ENCODE measurements around the gene ZC2HC1B.
"Not testable (repeated sequence)": the region's sequence is repeated elsewhere in the genome, so short reads cannot be mapped to it uniquely, and the experiment has no call there.

The ZC2HC1B gene

GRCh38 chr6:143864234-143864633 lies at the start of gene ZC2HC1B:
TSS of gene ZC2HC1B (plus strand) at chr6:143864474. CDS start at chr6:143864540, 66 bp downstream.
- no peak for DNase-seq

GRCh38 chr6:143817621-143818020 lies 46.7 kb upstream of the ZC2HC1B start:
- no peak for DNase-seq

GRCh38 chr6:143821359-143821758 lies 42.9 kb upstream of the ZC2HC1B start:
- DNase-seq: no peak

- DNase-seq: no peak
Measured at GRCh38 chr6:143822584-143823024, 41.7 kb upstream of the ZC2HC1B start.

- no peak for DNase-seq
Measured at GRCh38 chr6:143823548-143823947, 40.7 kb upstream of the ZC2HC1B start.

GRCh38 chr6:143828572-143828971 lies 35.7 kb upstream of the ZC2HC1B start:
- DNase-seq: no peak

- DNase-seq: no peak
Measured at GRCh38 chr6:143836150-143836549, 28.1 kb upstream of the ZC2HC1B start.

GRCh38 chr6:143838395-143838794 lies 25.9 kb upstream of the ZC2HC1B start:
- DNase-seq: no peak

- no peak for DNase-seq
Measured at GRCh38 chr6:143839196-143839595, 25.1 kb upstream of the ZC2HC1B start.

- DNase-seq: no peak
Measured at GRCh38 chr6:143840595-143841265, 23.5 kb upstream of the ZC2HC1B start.

- DNase-seq: no peak
Measured at GRCh38 chr6:143842461-143842901, 21.8 kb upstream of the ZC2HC1B start.

- DNase-seq: peak; percentile 91
Measured at GRCh38 chr6:143842902-143843676, 21.2 kb upstream of the ZC2HC1B start, which contains the start of gene LTV1. TSS of gene LTV1 (plus strand) at chr6:143843338. CDS start at chr6:143843478, 140 bp downstream.

GRCh38 chr6:143843677-143843999 lies 20.6 kb upstream of the ZC2HC1B start:
- DNase-seq: peak; percentile 37

GRCh38 chr6:143844006-143844405 lies 20.3 kb upstream of the ZC2HC1B start:
- DNase-seq: no peak

GRCh38 chr6:143845033-143845432 lies 19.2 kb upstream of the ZC2HC1B start:
- no peak for DNase-seq

GRCh38 chr6:143851706-143852105 lies 12.6 kb upstream of the ZC2HC1B start:
- not testable (repeated sequence) for DNase-seq

- DNase-seq: not testable (repeated sequence)
Measured at GRCh38 chr6:143855057-143855456, 9.2 kb upstream of the ZC2HC1B start.

- DNase-seq: not testable (repeated sequence)
Measured at GRCh38 chr6:143856762-143857161, 7.5 kb upstream of the ZC2HC1B start.

- DNase-seq: no peak
Measured at GRCh38 chr6:143857651-143858050, 6.6 kb upstream of the ZC2HC1B start.

- no peak for DNase-seq
Measured at GRCh38 chr6:143859891-143860660, 4.2 kb upstream of the ZC2HC1B start.

GRCh38 chr6:143863771-143864170 lies 503 bp upstream of the ZC2HC1B start:
- no peak for DNase-seq

GRCh38 chr6:143867236-143867635 lies 3.0 kb downstream of the ZC2HC1B start:
- DNase-seq: no peak

GRCh38 chr6:143868808-143869207 lies 4.5 kb downstream of the ZC2HC1B start:
- DNase-seq: not testable (repeated sequence)
